HCT116 (cell line): ENCODE data around the gene FCHSD2. TPM values are rescaled to one million over a fixed set of nuclear protein-coding genes. Genes with fewer than 3 reads are reported as not detected.

ENCODE experiments used
- ATAC-seq: fragments of 200-7000 bp; cut with Tn5 transposase; 2 replicates; pipeline ENCODE4 v1.9.1; 2020; ENCODE audit warnings: mild to moderate bottlenecking, moderate library complexity
- BruUV-seq: library from RNA; stranded (reverse); fragments of 400-500 nt; replicated peaks from 2 replicates; lab custom pipeline; 2021; lab: Mats Ljungman, UMichigan
- CTCF ChIA-PET: fragments of 300-600 bp; sonication (Branson Sonifier 250); formaldehyde crosslinking; loops from one replicate; lab custom pipeline; 2021; ENCODE audit warnings: antibody characterized with exemption; lab: Charles Lee
- POLR2A ChIA-PET: fragments of 300-600, 350-600 bp; sonication (Branson Sonifier 250); formaldehyde crosslinking; loops from one replicate; lab custom pipeline; 2021; ENCODE audit warnings: antibody characterized with exemption; lab: Charles Lee
- RAD21 ChIA-PET, 2 experiments: fragments of 300-600 bp; sonication (Branson Sonifier 250); formaldehyde crosslinking; loops; one replicate each; lab custom pipeline; 2023; ENCODE audit warnings: low total read pairs in 2 of 2; ENCODE audit not compliant: uncharacterized antibody in 2 of 2, unreplicated experiment in 2 of 2, low non-redundant PET in 1 of 2; lab: Charles Lee
- DNase-seq: peaks from one replicate; pipeline ENCODE4 v3.0.0-alpha.2; 2010; ENCODE audit warnings: low read depth, low spot score
- H2AFZ ChIP-seq: fragments of 200-600 bp; shearing (Covaris generic), sonication (generic); 2 replicates; pipeline ENCODE4 v1.6.1; 2017; ENCODE audit warnings: low read depth, mixed run types, mixed read lengths, antibody characterized with exemption, low read length; ENCODE audit not compliant: poor library complexity, severe bottlenecking
- H3K27ac ChIP-seq: 2 replicates; pipeline ENCODE4 v1.5.1; 2012; ENCODE audit warnings: low read depth, low read length
- H3K27me3 ChIP-seq: fragments of 200-600 bp; sonication (generic); 2 replicates; pipeline ENCODE4 v1.6.1; 2016; ENCODE audit warnings: mixed run types, low read length, mixed read lengths; ENCODE audit not compliant: insufficient read depth
- H3K36me3 ChIP-seq, 2 experiments: fragments of 200-500 bp in 1 of 2; fragments of 200-600 bp in 1 of 2; sonication (Bioruptor generic) in 1 of 2; sonication (generic) in 1 of 2; 2 replicates each; pipeline versions ENCODE4 v1.5.1 to v1.6.1; 2014 to 2016; ENCODE audit warnings: low read length in 2 of 2, inconsistent platforms in 1 of 2, mixed read lengths in 1 of 2, mixed run types in 1 of 2; ENCODE audit not compliant: insufficient read depth in 2 of 2, control insufficient read depth in 1 of 2
- H3K4me1 ChIP-seq, 2 experiments: fragments of 200-600 bp in 1 of 2; sonication (generic) in 1 of 2; 2 replicates each; pipeline versions ENCODE4 v1.5.1 to v1.6.1; 2012 to 2017; ENCODE audit warnings: low read length in 2 of 2, inconsistent platforms in 1 of 2, mild to moderate bottlenecking in 1 of 2, mixed read lengths in 1 of 2, mixed run types in 1 of 2, moderate library complexity in 1 of 2; ENCODE audit not compliant: insufficient read depth in 2 of 2, control insufficient read depth in 1 of 2
- H3K4me2 ChIP-seq: fragments of 200-600 bp; sonication (generic); 2 replicates; pipeline ENCODE4 v1.6.1; 2017; ENCODE audit warnings: mixed run types, low read length, mixed read lengths
- H3K4me3 ChIP-seq, 2 experiments: fragments of 200-600 bp in 1 of 2; sonication (generic) in 1 of 2; replicated peaks in 1 of 2; 2 replicates each; pipeline ENCODE4 v1.5.1; 2011 to 2016; ENCODE audit warnings: low read length in 2 of 2, control low read depth in 1 of 2, low read depth in 1 of 2, mild to moderate bottlenecking in 1 of 2, mixed read lengths in 1 of 2, mixed run types in 1 of 2
- H3K79me2 ChIP-seq: fragments of 200-600 bp; sonication (generic); 2 replicates; pipeline ENCODE4 v1.6.1; 2017; ENCODE audit warnings: mild to moderate bottlenecking, mixed run types, low read length, moderate library complexity, mixed read lengths; ENCODE audit not compliant: insufficient read depth
- H3K9ac ChIP-seq: fragments of 200-600 bp; sonication (generic); 2 replicates; pipeline ENCODE4 v1.6.1; 2016; ENCODE audit warnings: low read length, mixed read lengths
- H3K9me2 ChIP-seq: fragments of 200-600 bp; sonication (generic), shearing (Covaris generic); 2 replicates; pipeline ENCODE4 v1.6.1; 2017; ENCODE audit warnings: mixed run types, mild to moderate bottlenecking, moderate library complexity; ENCODE audit not compliant: insufficient read depth
- H3K9me3 ChIP-seq, 2 experiments: fragments of 200-500 bp in 1 of 2; fragments of 200-600 bp in 1 of 2; sonication (Bioruptor generic) in 1 of 2; sonication (generic) in 1 of 2; 2 replicates each; pipeline ENCODE4 v1.6.1; 2014 to 2017; ENCODE audit warnings: low read length in 2 of 2, mixed read lengths in 2 of 2, inconsistent platforms in 1 of 2, low read depth in 1 of 2, mild to moderate bottlenecking in 1 of 2, mixed run types in 1 of 2, moderate library complexity in 1 of 2; ENCODE audit not compliant: control insufficient read depth in 1 of 2, insufficient read depth in 1 of 2
- H4K20me1 ChIP-seq: fragments of 200-600 bp; sonication (generic), shearing (Covaris generic); 2 replicates; pipeline ENCODE4 v1.6.1; 2017; ENCODE audit warnings: mixed run types, mild to moderate bottlenecking, moderate library complexity; ENCODE audit not compliant: insufficient read depth
- CBX3 ChIP-seq: IDR thresholded peaks from 2 replicates; pipeline ENCODE4 v1.6.1; 2012; ENCODE audit warnings: low read depth
- CEBPB ChIP-seq: IDR thresholded peaks from 2 replicates; pipeline ENCODE4 v1.6.1; 2012; ENCODE audit warnings: low read depth
- CTCF ChIP-seq, 3 experiments: fragments of 200-600 bp in 1 of 3; sonication (generic) in 1 of 3; IDR thresholded peaks in 2 of 3; conservative IDR thresholded peaks in 1 of 3; 2 replicates each; pipeline ENCODE4 v1.5.1; 2012 to 2017; ENCODE audit warnings: low read depth in 2 of 3, low read length in 2 of 3, antibody characterized with exemption in 1 of 3, borderline replicate concordance in 1 of 3, control low read depth in 1 of 3, mild to moderate bottlenecking in 1 of 3, mixed read lengths in 1 of 3, mixed run types in 1 of 3, moderate library complexity in 1 of 3; ENCODE audit not compliant: insufficient read depth in 1 of 3
- EGR1 ChIP-seq: IDR thresholded peaks from 2 replicates; pipeline ENCODE4 v1.6.1; 2012; ENCODE audit warnings: low read depth
- EZH2 ChIP-seq: fragments of 200-600 bp; sonication (generic); IDR thresholded peaks from 2 replicates; pipeline ENCODE4 v1.6.1; 2017; ENCODE audit warnings: antibody characterized with exemption, mixed run types
- FOSL1 ChIP-seq: IDR thresholded peaks from 2 replicates; pipeline ENCODE4 v1.6.1; 2012; ENCODE audit warnings: low read depth
- JUND ChIP-seq: IDR thresholded peaks from 2 replicates; pipeline ENCODE4 v1.6.1; 2012
- POLR2AphosphoS5 ChIP-seq: IDR thresholded peaks from 2 replicates; pipeline ENCODE4 v1.6.1; 2011; ENCODE audit warnings: mild to moderate bottlenecking, low read depth, low read length, moderate library complexity
- SIN3A ChIP-seq: IDR thresholded peaks from 2 replicates; pipeline ENCODE4 v1.6.1; 2012; ENCODE audit warnings: low read depth
- SRF ChIP-seq: IDR thresholded peaks from 2 replicates; pipeline ENCODE4 v1.6.1; 2012; ENCODE audit warnings: low read depth
- YY1 ChIP-seq: IDR thresholded peaks from 2 replicates; pipeline ENCODE4 v1.6.1; 2011; ENCODE audit warnings: low read length, low read depth, moderate library complexity, mild to moderate bottlenecking; ENCODE audit not compliant: insufficient replicate concordance; ENCODE audit errors: extremely low read depth
- ZNF274 ChIP-seq: fragments of 200-500 bp; sonication (Bioruptor generic); IDR thresholded peaks from 2 replicates; pipeline ENCODE4 v1.6.1; 2014; ENCODE audit warnings: mild to moderate bottlenecking, low read depth, low read length, inconsistent platforms
- intact Hi-C: fragments of 100-400 bp; cut with micrococcal nuclease; formaldehyde crosslinking; loops from 2 replicates; pipeline ENCODE4 v1.10.0; 2022
- total RNA-seq: library from RNA; stranded (reverse); gene quantifications from one replicate; pipeline ENCODE4 v1.2.1, GENCODE V29; 2021; ENCODE audit not compliant: unreplicated experiment
- TF ChIP-seq, protein P1 (sequence below): IDR thresholded peaks from 2 replicates; pipeline ENCODE4 v1.6.1; 2011; ENCODE audit warnings: mild to moderate bottlenecking, low read length, moderate library complexity; ENCODE audit not compliant: insufficient replicate concordance; ENCODE audit errors: extremely low read depth

Gene FCHSD2
- total RNA-seq, 1 experiment from 2014 or later, result 15.0 TPM

DNA sequence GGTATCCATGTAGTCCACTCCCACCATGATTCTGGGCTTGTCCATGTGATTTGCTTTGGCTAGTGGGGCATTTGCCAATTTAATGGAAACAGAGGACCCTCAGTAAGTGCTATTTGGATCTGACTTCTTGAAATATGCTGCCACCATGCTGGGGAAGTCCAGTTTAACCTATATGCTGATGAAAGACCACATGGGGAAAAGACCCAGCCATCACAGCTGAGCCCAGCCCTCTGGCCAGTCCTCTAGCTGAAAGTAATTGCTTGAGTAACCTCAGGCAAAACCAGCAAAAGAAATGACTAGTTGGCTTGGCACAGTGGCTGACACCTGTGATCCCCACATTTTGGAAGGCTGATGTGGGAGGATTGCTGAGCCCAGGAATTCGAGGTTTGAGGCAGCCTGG, 266.4 kb downstream of the FCHSD2 start:
- DNase-seq, result no peak
- H3K9me2 ChIP-seq, result no peaks in the 10 kb centered on the region
- ChIA-PET CTCF (no interaction called here), RAD21 (no interaction called here), POLR2A (no interaction called here)
- H3K4me1 ChIP-seq, result no peaks in the 10 kb centered on the region
- no peak for TF ChIP-seq CEBPB
- no peak for TF ChIP-seq ZNF274
- no peak for TF ChIP-seq SIN3A
- no peak for TF ChIP-seq EZH2
- TF ChIP-seq JUND, result no peak
- TF ChIP-seq POLR2AphosphoS5, result no peak
- TF ChIP-seq, protein P1, sequence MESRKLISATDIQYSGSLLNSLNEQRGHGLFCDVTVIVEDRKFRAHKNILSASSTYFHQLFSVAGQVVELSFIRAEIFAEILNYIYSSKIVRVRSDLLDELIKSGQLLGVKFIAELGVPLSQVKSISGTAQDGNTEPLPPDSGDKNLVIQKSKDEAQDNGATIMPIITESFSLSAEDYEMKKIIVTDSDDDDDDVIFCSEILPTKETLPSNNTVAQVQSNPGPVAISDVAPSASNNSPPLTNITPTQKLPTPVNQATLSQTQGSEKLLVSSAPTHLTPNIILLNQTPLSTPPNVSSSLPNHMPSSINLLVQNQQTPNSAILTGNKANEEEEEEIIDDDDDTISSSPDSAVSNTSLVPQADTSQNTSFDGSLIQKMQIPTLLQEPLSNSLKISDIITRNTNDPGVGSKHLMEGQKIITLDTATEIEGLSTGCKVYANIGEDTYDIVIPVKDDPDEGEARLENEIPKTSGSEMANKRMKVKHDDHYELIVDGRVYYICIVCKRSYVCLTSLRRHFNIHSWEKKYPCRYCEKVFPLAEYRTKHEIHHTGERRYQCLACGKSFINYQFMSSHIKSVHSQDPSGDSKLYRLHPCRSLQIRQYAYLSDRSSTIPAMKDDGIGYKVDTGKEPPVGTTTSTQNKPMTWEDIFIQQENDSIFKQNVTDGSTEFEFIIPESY, result no peak
- TF ChIP-seq EGR1, result no peak
- no peak for TF ChIP-seq YY1
- no peak for TF ChIP-seq CTCF (IDR thresholded peaks at IDR 0.05 in 2 of 3, conservative IDR thresholded peaks at IDR 0.05 in 1 of 3; ENCODE audit: borderline replicate concordance in 1 of 3, insufficient read depth in 1 of 3, low read depth in 2 of 3, low read length in 2 of 3)
- TF ChIP-seq FOSL1, result no peak
- no peak for TF ChIP-seq CBX3
- no peak for TF ChIP-seq SRF
- no peaks in the 10 kb centered on the region for H3K27me3 ChIP-seq
- ATAC-seq, result no peak
- no peaks in the 10 kb centered on the region for H4K20me1 ChIP-seq
- H3K9ac ChIP-seq, result no peak overlapping the region
- H3K9me3 ChIP-seq, result no peaks in the 10 kb centered on the region
- no peak overlapping the region for H2AFZ ChIP-seq
- H3K4me3 ChIP-seq, result no peak overlapping the region
- BruUV-seq, result no TSS peak
- no peak overlapping the region for H3K4me2 ChIP-seq
- no peaks in the 10 kb centered on the region for H3K36me3 ChIP-seq
- no peak overlapping the region for H3K27ac ChIP-seq
- intact Hi-C loops, result no loop called here
- no peaks in the 10 kb centered on the region for H3K79me2 ChIP-seq
